CD14-positive monocyte (primary cell): ENCODE results near the gene PPP3CA. TPM values are rescaled to one million over a fixed set of nuclear protein-coding genes. Genes with fewer than 3 reads are reported as not detected.
"Not testable (repeated sequence)": the region's sequence is repeated elsewhere in the genome, so short reads cannot be mapped to it uniquely, and the experiment has no call there.

Experiments
- DNase-seq, 3 donors: peaks; one replicate each; pipeline ENCODE4 v3.0.0-alpha.2; 2011 to 2022
- H2AFZ ChIP-seq: 2 replicates; pipeline ENCODE4 v1.6.0; 2012; ENCODE audit warnings: mild to moderate bottlenecking, low read depth, low read length, inconsistent platforms; ENCODE audit not compliant: insufficient read depth, poor library complexity, severe bottlenecking
- H3K27ac ChIP-seq, 2 donors: 1 replicate in 1 of 2; 2 replicates in 1 of 2; pipeline ENCODE4 v1.5.1; 2012 to 2013; ENCODE audit warnings: low read length in 2 of 2, control low read depth in 1 of 2, inconsistent platforms in 1 of 2, low read depth in 1 of 2, mild to moderate bottlenecking in 1 of 2
- H3K27me3 ChIP-seq, 2 donors: one replicate each; pipeline versions ENCODE4 v1.6.0 to v1.6.1; 2011 to 2013; ENCODE audit warnings: low read length in 2 of 2; ENCODE audit not compliant: control insufficient read depth in 2 of 2, insufficient read depth in 2 of 2
- H3K36me3 ChIP-seq, 2 donors: replicated peaks in 1 of 2; 1 replicate in 1 of 2; 2 replicates in 1 of 2; pipeline versions ENCODE4 v1.5.1 to v1.6.1; 2012 to 2013; ENCODE audit warnings: low read length in 2 of 2, control low read depth in 1 of 2, inconsistent platforms in 1 of 2, mild to moderate bottlenecking in 1 of 2; ENCODE audit not compliant: insufficient read depth in 2 of 2, control insufficient read depth in 1 of 2
- H3K4me1 ChIP-seq, 2 donors: 1 replicate in 1 of 2; 2 replicates in 1 of 2; pipeline versions ENCODE4 v1.5.1 to v1.6.1; 2012 to 2013; ENCODE audit warnings: low read length in 2 of 2, control low read depth in 1 of 2, inconsistent platforms in 1 of 2, mild to moderate bottlenecking in 1 of 2, moderate library complexity in 1 of 2; ENCODE audit not compliant: insufficient read depth in 2 of 2, control insufficient read depth in 1 of 2
- H3K4me2 ChIP-seq: replicated peaks from 2 replicates; pipeline ENCODE3; 2012; ENCODE audit warnings: low read length, moderate library complexity, mild to moderate bottlenecking; ENCODE audit not compliant: poor library complexity, severe bottlenecking; ENCODE audit errors: extremely low read depth
- H3K4me3 ChIP-seq, 3 experiments: fragments of 200-600 bp in 1 of 3; sonication (generic) in 1 of 3; replicated peaks in 1 of 3; 1 replicate in 2 of 3; 2 replicates in 1 of 3; pipeline ENCODE4 v1.5.1; 2011 to 2013; ENCODE audit warnings: low read length in 3 of 3, mild to moderate bottlenecking in 3 of 3, control low read depth in 2 of 3, low read depth in 2 of 3, inconsistent platforms in 1 of 3, moderate library complexity in 1 of 3
- H3K79me2 ChIP-seq: 2 replicates; pipeline ENCODE4 v1.6.0; 2012; ENCODE audit warnings: mild to moderate bottlenecking, control low read depth, inconsistent platforms, low read length, moderate library complexity; ENCODE audit not compliant: insufficient read depth
- H3K9ac ChIP-seq: 2 replicates; pipeline ENCODE4 v1.6.0; 2017; ENCODE audit warnings: low read length, mild to moderate bottlenecking; ENCODE audit not compliant: insufficient read depth, poor library complexity, severe bottlenecking
- H3K9me3 ChIP-seq, 2 donors: replicated peaks in 1 of 2; 1 replicate in 1 of 2; 2 replicates in 1 of 2; pipeline versions ENCODE4 v1.5.1 to v1.6.1; 2012 to 2013; ENCODE audit warnings: low read length in 2 of 2, control low read depth in 1 of 2; ENCODE audit not compliant: control insufficient read depth in 1 of 2, insufficient read depth in 1 of 2
- H4K20me1 ChIP-seq: 2 replicates; pipeline ENCODE4 v1.6.0; 2012; ENCODE audit warnings: mild to moderate bottlenecking, low read length, control low read depth, moderate library complexity; ENCODE audit not compliant: insufficient read depth
- H3K27ac Mint-ChIP-seq, 7 donors: one replicate each; pipeline ENCODE4 v1.8.0; 2020; ENCODE audit warnings: mild to moderate bottlenecking in 7 of 7, mixed read lengths in 7 of 7, moderate library complexity in 6 of 7, inconsistent platforms in 2 of 7
- H3K27me3 Mint-ChIP-seq, 3 donors: one replicate each; pipeline ENCODE4 v1.8.0; 2021 to 2022; ENCODE audit warnings: low read depth in 3 of 3, mild to moderate bottlenecking in 3 of 3, mixed read lengths in 3 of 3, moderate library complexity in 3 of 3, inconsistent platforms in 1 of 3
- H3K36me3 Mint-ChIP-seq, 2 donors: one replicate each; pipeline ENCODE4 v1.8.0; 2020; ENCODE audit warnings: mixed read lengths in 2 of 2, inconsistent platforms in 1 of 2, mild to moderate bottlenecking in 1 of 2
- H3K4me1 Mint-ChIP-seq: one replicate; pipeline ENCODE4 v1.8.0; 2020; ENCODE audit warnings: mild to moderate bottlenecking, mixed read lengths
- H3K4me3 Mint-ChIP-seq, 2 donors: one replicate each; pipeline ENCODE4 v1.8.0; 2020; ENCODE audit warnings: mild to moderate bottlenecking in 2 of 2, mixed read lengths in 2 of 2, moderate library complexity in 1 of 2
- H3K9me3 Mint-ChIP-seq, 7 donors: one replicate each; pipeline ENCODE4 v1.8.0; 2020 to 2022; ENCODE audit warnings: mixed read lengths in 7 of 7, mild to moderate bottlenecking in 6 of 7, moderate library complexity in 6 of 7, inconsistent platforms in 2 of 7
- CTCF ChIP-seq: fragments of 200-600 bp; IDR thresholded peaks from one replicate; pipeline ENCODE4 v1.8.0; 2022; ENCODE audit warnings: antibody characterized with exemption, mild to moderate bottlenecking
- WGBS: methylation state at CpG from one replicate; pipeline ENCODE4 v1.1.5; 2013; ENCODE audit warnings: missing lambda C conversion rate; ENCODE audit not compliant: insufficient coverage; 5-methylcytosine and 5-hydroxymethylcytosine counted together
- intact Hi-C, 2 donors: fragments of 100-400 bp; cut with micrococcal nuclease; formaldehyde crosslinking; loops; one replicate each; pipeline versions ENCODE4 v1.15.0 to v1.15.1; 2023
- polyA plus RNA-seq, 3 donors: library from polyadenylated mRNA; depleted of rRNA in 1 of 3; unstranded in 2 of 3; stranded (reverse) in 1 of 3; fragments of 300-500 nt in 2 of 3; fragments of >200 nt in 1 of 3; fragmentation: Illumina TruSeq in 2 of 3; gene quantifications; 1 replicate in 2 of 3; 2 replicates in 1 of 3; pipeline ENCODE4 v1.2.3, GENCODE V29; 2012 to 2021

PPP3CA gene
- polyA plus RNA-seq, 3 donors = 5.1 to 9.7 (median 8.9) TPM

- no peaks in the 10 kb centered on the region for H3K9me3 ChIP-seq
- no peak overlapping the region for H3K4me2 ChIP-seq
- H3K9me3 Mint-ChIP-seq = peaks cover 0 to 3% (median 0%) of the 10 kb centered on the region in 7 donors
- DNase-seq = no peak
- intact Hi-C loops = no loop called here
- H3K27ac Mint-ChIP-seq = no peak overlapping the region
- WGBS = no CpG with 5 or more reads among the region's 4 CpGs
- peaks cover 13% of the 10 kb centered on the region for H4K20me1 ChIP-seq
- no peaks in the 10 kb centered on the region for H3K27me3 Mint-ChIP-seq
- H3K4me1 ChIP-seq = peaks cover 18 to 21% of the 10 kb centered on the region in 2 donors
- H3K27ac ChIP-seq = no peak overlapping the region
- H3K36me3 Mint-ChIP-seq = peaks cover 19 to 27% of the 10 kb centered on the region in 2 donors
- H2AFZ ChIP-seq = no peak overlapping the region
- H3K79me2 ChIP-seq = no peaks in the 10 kb centered on the region
- no peak overlapping the region for H3K9ac ChIP-seq
- peaks cover 12 to 23% of the 10 kb centered on the region in 2 donors for H3K36me3 ChIP-seq
- H3K4me3 Mint-ChIP-seq = no peak overlapping the region
- no peak overlapping the region for H3K4me3 ChIP-seq
- H3K4me1 Mint-ChIP-seq = peaks cover 23% of the 10 kb centered on the region
- H3K27me3 ChIP-seq = no peaks in the 10 kb centered on the region
- TF ChIP-seq CTCF = no peak
Measured at GRCh38 chr4:101098666-101099400, 248.5 kb downstream of the PPP3CA start.

- H3K9ac ChIP-seq, DNase-seq, H3K27ac ChIP-seq, H3K9me3 Mint-ChIP-seq, H2AFZ ChIP-seq, H3K4me3 Mint-ChIP-seq, H4K20me1 ChIP-seq, intact Hi-C loops, H3K79me2 ChIP-seq, H3K9me3 ChIP-seq, H3K4me1 Mint-ChIP-seq, H3K4me2 ChIP-seq, H3K4me3 ChIP-seq, H3K27me3 ChIP-seq, H3K27me3 Mint-ChIP-seq, H3K4me1 ChIP-seq, H3K27ac Mint-ChIP-seq: not testable (repeated sequence)
- peaks cover 26 to 30% of the 10 kb centered on the region in 2 donors for H3K36me3 Mint-ChIP-seq
- peaks cover 12 to 28% of the 10 kb centered on the region in 2 donors for H3K36me3 ChIP-seq
Measured at GRCh38 chr4:101092609-101093008, 254.7 kb downstream of the PPP3CA start.
